Fibroblast of lung (primary cell): ENCODE data around the gene ANKRD31.

Source experiments
- CTCF ChIP-seq, 2 donors: IDR thresholded peaks in 1 of 2; conservative IDR thresholded peaks in 1 of 2; 1 replicate in 1 of 2; 2 replicates in 1 of 2; pipeline ENCODE4 v1.5.1; 2011 to 2012; ENCODE audit warnings: low read length in 2 of 2, control low read depth in 1 of 2, inconsistent platforms in 1 of 2, low read depth in 1 of 2, mild to moderate bottlenecking in 1 of 2
- EZH2 ChIP-seq: IDR thresholded peaks from 2 replicates; pipeline ENCODE4 v1.5.1; 2012; ENCODE audit warnings: low read length, control low read depth, mild to moderate bottlenecking; ENCODE audit errors: missing control alignments

GRCh38 chr5:75275756-75276155 is 39.1 kb upstream of the ANKRD31 start:
- TF ChIP-seq EZH2 (no peak), CTCF (conservative IDR thresholded peaks at IDR 0.05 in 1 of 2, IDR thresholded peaks at IDR 0.05 in 1 of 2; ENCODE audit: low read depth in 1 of 2, low read length in 2 of 2) (no peak)
